HEK293T (cell line): ENCODE data around the gene STARD9.

ENCODE experiments used
- CTCF ChIA-PET: fragments of 350-600 bp; formaldehyde crosslinking; extraction: SDS; loops from one replicate; lab custom pipeline; 2021; ENCODE audit warnings: antibody characterized with exemption, inconsistent platforms; lab: Yijun Ruan, JAX
- POLR2A ChIA-PET: fragments of 350-600 bp; formaldehyde crosslinking; extraction: SDS; loops from one replicate; lab custom pipeline; 2020; ENCODE audit warnings: antibody characterized with exemption, inconsistent platforms; lab: Yijun Ruan, JAX
- DNase-seq: peaks from one replicate; pipeline ENCODE4 v3.0.0; 2012; ENCODE audit warnings: mixed read lengths; ENCODE audit errors: extremely low spot score
- ARNT ChIP-seq: fragments of 450-650 bp; IDR thresholded peaks from 2 replicates; pipeline ENCODE4 v1.6.1; 2017; ENCODE audit warnings: mild to moderate bottlenecking
- BHLHE40 ChIP-seq: fragments of 450-650 bp; IDR thresholded peaks from 2 replicates; pipeline ENCODE4 v1.6.1; 2016; ENCODE audit warnings: mild to moderate bottlenecking, moderate library complexity, borderline replicate concordance
- CTBP1 ChIP-seq: fragments of 450-650 bp; IDR thresholded peaks from 2 replicates; pipeline ENCODE4 v1.6.1; 2016; ENCODE audit warnings: borderline replicate concordance
- ELF4 ChIP-seq: fragments of 450-650 bp; IDR thresholded peaks from 2 replicates; pipeline ENCODE4 v1.6.1; 2017; ENCODE audit warnings: antibody characterized with exemption
- FOXA1 ChIP-seq: fragments of 450-650 bp; IDR thresholded peaks from 2 replicates; pipeline ENCODE4 v1.6.1; 2016; ENCODE audit warnings: mild to moderate bottlenecking
- FOXK2 ChIP-seq: fragments of 450-650 bp; IDR thresholded peaks from 2 replicates; pipeline ENCODE4 v1.6.1; 2016; ENCODE audit warnings: mild to moderate bottlenecking
- FOXM1 ChIP-seq: fragments of 450-650 bp; IDR thresholded peaks from 2 replicates; pipeline ENCODE4 v1.6.1; 2017; ENCODE audit warnings: mild to moderate bottlenecking, borderline replicate concordance
- HDGF ChIP-seq: fragments of 450-650 bp; IDR thresholded peaks from 2 replicates; pipeline ENCODE4 v1.6.1; 2017; ENCODE audit warnings: antibody characterized with exemption, borderline replicate concordance
- L3MBTL2 ChIP-seq: fragments of 450-650 bp; conservative IDR thresholded peaks from 2 replicates; pipeline ENCODE4 v1.6.1; 2016; ENCODE audit warnings: mild to moderate bottlenecking
- LEF1 ChIP-seq: fragments of 450-650 bp; IDR thresholded peaks from 2 replicates; pipeline ENCODE4 v1.6.1; 2017; ENCODE audit warnings: mild to moderate bottlenecking, borderline replicate concordance
- NFRKB ChIP-seq: fragments of 450-650 bp; IDR thresholded peaks from 2 replicates; pipeline ENCODE4 v1.6.1; 2016; ENCODE audit warnings: mild to moderate bottlenecking, moderate library complexity
- SP1 ChIP-seq: fragments of 450-650 bp; IDR thresholded peaks from 2 replicates; pipeline ENCODE4 v1.6.1; 2017
- SUZ12 ChIP-seq: fragments of 450-650 bp; IDR thresholded peaks from 2 replicates; pipeline ENCODE4 v1.6.1; 2016; ENCODE audit warnings: mild to moderate bottlenecking
- TARDBP ChIP-seq: fragments of 450-650 bp; IDR thresholded peaks from 2 replicates; pipeline ENCODE4 v1.6.1; 2016
- ZNF384 ChIP-seq: fragments of 450-650 bp; IDR thresholded peaks from 2 replicates; pipeline ENCODE4 v1.6.1; 2016
- TF ChIP-seq, protein P1 (sequence below): fragments of 450-650 bp; IDR thresholded peaks from 2 replicates; pipeline ENCODE4 v1.6.1; 2016

STARD9 gene

DNA sequence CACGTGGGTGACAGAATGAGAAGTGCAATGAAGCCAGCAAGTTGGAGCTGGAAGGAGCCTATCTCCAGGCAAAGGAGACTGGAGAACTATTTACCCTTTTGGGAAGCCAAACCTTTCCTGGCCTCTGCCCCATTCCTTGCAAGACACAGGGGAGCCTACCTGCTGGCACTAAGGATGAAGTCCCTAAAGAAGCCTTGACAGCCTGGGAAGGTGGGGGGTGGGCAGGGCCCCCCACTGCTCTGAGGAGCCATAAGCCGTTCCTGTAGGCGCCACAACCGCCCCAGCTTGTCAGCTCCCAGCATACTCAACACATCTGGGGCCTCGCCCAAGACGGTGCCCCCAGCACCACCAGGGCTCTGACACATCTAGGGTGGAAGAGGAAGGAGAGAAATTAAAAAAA, 156.1 kb downstream of the STARD9 start:
- TF ChIP-seq NFRKB (no peak), SUZ12 (no peak), FOXA1 (no peak), HDGF (no peak), L3MBTL2 (no peak), ARNT (no peak), FOXM1 (no peak), LEF1 (no peak), ELF4 (no peak), FOXK2 (no peak), CTBP1 (no peak), SP1 (no peak), BHLHE40 (no peak), TARDBP (no peak), ZNF384 (no peak)
- TF ChIP-seq, protein P1, sequence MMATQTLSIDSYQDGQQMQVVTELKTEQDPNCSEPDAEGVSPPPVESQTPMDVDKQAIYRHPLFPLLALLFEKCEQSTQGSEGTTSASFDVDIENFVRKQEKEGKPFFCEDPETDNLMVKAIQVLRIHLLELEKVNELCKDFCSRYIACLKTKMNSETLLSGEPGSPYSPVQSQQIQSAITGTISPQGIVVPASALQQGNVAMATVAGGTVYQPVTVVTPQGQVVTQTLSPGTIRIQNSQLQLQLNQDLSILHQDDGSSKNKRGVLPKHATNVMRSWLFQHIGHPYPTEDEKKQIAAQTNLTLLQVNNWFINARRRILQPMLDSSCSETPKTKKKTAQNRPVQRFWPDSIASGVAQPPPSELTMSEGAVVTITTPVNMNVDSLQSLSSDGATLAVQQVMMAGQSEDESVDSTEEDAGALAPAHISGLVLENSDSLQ: no peak
- CTCF ChIA-PET: no interaction called here
- DNase-seq: no peak
- POLR2A ChIA-PET: no interaction called here

DNA sequence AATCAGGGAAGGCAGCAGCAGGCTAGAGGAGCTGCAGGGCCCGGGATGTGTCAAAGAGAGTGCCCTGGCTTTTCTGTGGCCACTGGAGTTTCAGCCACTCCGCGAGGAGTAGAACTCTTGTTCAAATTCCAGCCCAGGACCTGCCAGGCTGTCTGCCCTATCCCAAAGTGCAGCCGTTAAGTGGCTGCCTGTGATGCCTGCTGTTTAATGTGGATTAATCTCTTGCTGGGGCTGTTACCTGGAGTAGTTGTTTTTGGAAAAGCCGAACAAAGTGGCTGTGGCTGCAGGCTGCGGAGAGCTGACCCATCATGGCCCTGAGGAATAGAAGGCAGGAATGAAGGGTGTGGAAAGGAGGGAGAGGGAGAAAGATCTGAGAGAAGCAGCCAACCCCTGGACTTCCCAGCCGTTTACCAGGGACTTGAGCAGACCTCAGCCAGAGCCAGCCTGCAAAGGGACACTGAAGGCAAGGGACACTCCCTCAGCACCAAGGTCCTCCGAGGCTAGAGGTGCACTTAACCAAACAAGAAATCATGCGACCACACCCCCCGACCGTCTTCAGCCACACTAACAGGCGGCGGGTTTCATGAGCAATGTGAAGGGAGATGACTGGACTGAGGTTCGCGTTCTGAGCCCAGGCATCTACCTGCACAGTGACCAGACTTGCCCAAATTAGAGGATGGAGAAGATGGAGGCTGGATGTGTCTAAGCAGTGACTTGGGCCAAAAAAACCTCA, 156.9 kb downstream of the STARD9 start:
- POLR2A ChIA-PET: no interaction called here
- TF ChIP-seq ZNF384: no peak
- no peak for TF ChIP-seq L3MBTL2
- no peak for TF ChIP-seq HDGF
- TF ChIP-seq FOXK2: no peak
- TF ChIP-seq CTBP1: no peak
- no peak for TF ChIP-seq SUZ12
- no peak for TF ChIP-seq FOXA1
- no peak for TF ChIP-seq LEF1
- TF ChIP-seq, protein P1: no peak
- TF ChIP-seq FOXM1: no peak
- no peak for TF ChIP-seq SP1
- no peak for TF ChIP-seq NFRKB
- TF ChIP-seq ARNT: no peak
- DNase-seq: no peak
- CTCF ChIA-PET: interaction anchor here (0.6 kb wide), 1 partner anchor 13 kb away, joined by 3 read pairs; no protein-coding TSS in a partner anchor

DNA sequence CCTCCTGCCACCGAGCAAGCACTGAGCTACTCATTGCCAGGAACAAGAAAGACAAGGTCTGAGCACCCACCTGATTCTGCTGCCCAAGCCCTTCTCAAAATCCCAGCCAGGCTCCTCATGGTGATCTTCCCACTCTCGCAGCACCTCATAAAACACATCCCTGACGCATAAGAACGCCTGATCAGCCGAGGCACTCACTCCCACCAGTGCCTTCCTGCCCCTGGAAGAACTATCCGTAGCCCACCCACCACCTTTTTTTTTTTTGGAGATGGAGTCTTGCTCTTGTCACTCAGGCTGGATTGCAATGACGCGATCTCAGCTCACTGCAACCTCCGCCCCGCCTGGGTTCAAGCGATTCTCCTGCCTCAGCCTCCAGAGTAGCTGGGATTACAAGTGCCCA, 157.6 kb downstream of the STARD9 start:
- TF ChIP-seq ELF4 (no peak), HDGF (no peak), FOXA1 (no peak), CTBP1 (no peak), SP1 (no peak), SUZ12 (no peak), LEF1 (no peak)
- POLR2A ChIA-PET: no interaction called here
- DNase-seq: no peak
- CTCF ChIA-PET: interaction anchor here (0.6 kb wide), 1 partner anchor 13 kb away, joined by 3 read pairs; no protein-coding TSS in a partner anchor

DNA sequence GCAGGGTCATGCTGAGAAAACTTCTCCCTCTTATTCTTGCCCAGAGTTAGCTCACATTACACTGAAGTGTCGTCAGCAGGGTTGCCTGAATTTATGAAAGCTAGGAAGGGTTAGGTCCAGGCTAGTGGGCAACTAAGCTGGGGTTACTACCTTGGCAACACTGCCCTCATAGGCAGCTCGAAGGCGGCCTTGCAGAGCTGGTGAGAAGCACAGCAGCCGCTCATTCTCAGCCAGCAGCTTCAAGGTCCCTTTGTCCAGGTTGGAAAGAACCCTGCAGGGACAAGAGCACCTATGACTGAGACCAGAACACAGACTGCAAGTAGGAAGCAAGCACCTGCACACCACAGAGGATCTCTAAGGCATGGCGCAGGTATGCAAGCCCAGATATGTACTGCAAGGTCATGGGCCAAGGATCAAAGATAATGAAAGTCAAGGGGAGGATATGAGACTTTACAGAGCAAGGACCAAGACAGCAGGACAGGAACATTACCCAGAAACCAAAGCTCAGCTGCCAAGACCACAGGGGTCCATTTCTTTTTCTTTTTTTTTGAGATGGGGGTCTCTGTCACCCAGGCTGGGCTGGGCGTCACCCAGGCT, 158.8 kb downstream of the STARD9 start:
- DNase-seq: no peak
- ChIA-PET CTCF (no interaction called here), POLR2A (no interaction called here)
- TF ChIP-seq HDGF (no peak), SP1 (no peak), TARDBP (no peak), LEF1 (no peak), BHLHE40 (no peak), L3MBTL2 (no peak), CTBP1 (no peak), FOXA1 (no peak), ZNF384 (no peak), ELF4 (no peak), FOXM1 (no peak), SUZ12 (no peak), NFRKB (no peak), ARNT (no peak), FOXK2 (no peak)
- TF ChIP-seq, protein P1: no peak

DNA sequence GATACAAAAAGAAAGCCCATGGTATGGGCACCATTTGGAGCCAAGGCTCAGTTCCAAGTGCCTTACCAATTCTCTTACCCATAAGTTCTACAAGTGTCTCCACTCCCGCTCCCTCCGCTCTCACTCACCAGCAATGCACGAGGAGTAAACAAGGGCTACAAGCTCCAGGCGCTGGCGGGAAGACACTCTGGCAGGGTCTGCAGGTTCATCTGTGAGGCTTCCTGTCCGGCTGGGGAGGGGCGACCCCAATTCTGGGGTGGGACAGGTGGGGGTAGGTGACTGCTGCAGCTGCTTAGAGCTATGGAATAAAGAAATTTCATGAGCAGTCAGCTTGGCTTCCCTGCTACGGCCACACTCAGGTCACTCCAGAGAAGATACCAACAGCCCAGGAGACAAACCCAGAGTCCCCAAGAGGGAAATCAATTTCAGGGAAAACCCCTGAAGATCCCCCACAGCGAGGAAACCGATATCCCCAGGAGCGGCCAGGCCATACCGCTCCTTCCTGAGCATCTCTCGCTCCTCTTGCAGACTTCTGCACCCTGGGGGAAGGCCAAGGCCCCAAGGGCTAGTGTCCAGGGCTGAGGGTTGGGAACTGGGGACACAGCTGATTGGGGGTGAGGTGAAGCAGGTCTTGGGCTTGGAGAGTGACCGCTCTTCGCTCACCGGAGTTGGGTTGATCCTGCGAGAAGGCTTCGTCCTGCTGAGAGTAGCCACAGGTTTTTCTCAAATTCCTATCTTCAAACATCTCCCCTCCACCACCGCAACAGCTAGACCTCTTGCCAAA, 160.2 kb downstream of the STARD9 start:
- CTCF ChIA-PET: interaction anchor here (0.9 kb wide), 1 partner anchor 31 kb away, joined by 3 read pairs; no protein-coding TSS in a partner anchor
- DNase-seq: no peak
- TF ChIP-seq L3MBTL2: no peak
- POLR2A ChIA-PET: no interaction called here
